Activated CD4-positive, alpha-beta T cell treated with anti-CD3 and anti-CD28 coated beads, Interleukin-2, amount 10 ng/mL, durations not matched to agents 7 days and 5 days (primary cell): Measurements from ENCODE around the gene NEK5. TPM values are rescaled to one million over a fixed set of nuclear protein-coding genes. Genes with fewer than 3 reads are reported as not detected.
A peak's percentile ranks its signal among the peaks of the same experiment; 100 is the strongest.

Experiments used
- CTCF ChIA-PET: fragments of 350-600 bp; sonication (Branson Sonifier 250); formaldehyde crosslinking; loops from one replicate; lab custom pipeline; 2021; ENCODE audit warnings: antibody characterized with exemption; lab: Charles Lee
- POLR2A ChIA-PET: fragments of 350-600 bp; sonication (Branson Sonifier 250); formaldehyde crosslinking; loops from one replicate; lab custom pipeline; 2021; ENCODE audit warnings: antibody characterized with exemption; lab: Charles Lee
- DNase-seq: peaks from one replicate; pipeline ENCODE4 v3.0.0-alpha.2; 2020
- H3K27ac Mint-ChIP-seq: one replicate; pipeline ENCODE4 v1.8.0; 2021; ENCODE audit warnings: mild to moderate bottlenecking, moderate library complexity, mixed read lengths
- H3K27me3 Mint-ChIP-seq: one replicate; pipeline ENCODE4 v1.8.0; 2021; ENCODE audit warnings: mixed read lengths
- H3K36me3 Mint-ChIP-seq: one replicate; pipeline ENCODE4 v1.8.0; 2021; ENCODE audit warnings: low read depth, mixed read lengths
- H3K4me1 Mint-ChIP-seq: one replicate; pipeline ENCODE4 v1.8.0; 2021; ENCODE audit warnings: mixed read lengths
- H3K4me3 Mint-ChIP-seq: one replicate; pipeline ENCODE4 v1.8.0; 2021; ENCODE audit warnings: mild to moderate bottlenecking, moderate library complexity, mixed read lengths
- H3K9me3 Mint-ChIP-seq: one replicate; pipeline ENCODE4 v1.8.0; 2021; ENCODE audit warnings: mixed read lengths
- total RNA-seq, 2 experiments: library from RNA; stranded (reverse); gene quantifications; one replicate each; pipeline ENCODE4 v1.2.3, GENCODE V29; 2021

Gene NEK5
- total RNA-seq, 2 experiments from 2014 or later: not detected

- H3K9me3 Mint-ChIP-seq: no peaks in the 10 kb centered on the region
- no peak overlapping the region for H3K4me3 Mint-ChIP-seq
- H3K4me1 Mint-ChIP-seq: peaks cover 3% of the 10 kb centered on the region
- POLR2A ChIA-PET: no interaction called here
- CTCF ChIA-PET: no interaction called here
- peaks cover 62% of the 10 kb centered on the region for H3K36me3 Mint-ChIP-seq
- H3K27ac Mint-ChIP-seq: no peak overlapping the region
- no peaks in the 10 kb centered on the region for H3K27me3 Mint-ChIP-seq
- DNase-seq: no peak
Measured at GRCh38 chr13:52020191-52020590, 108.7 kb downstream of the NEK5 start.

DNA sequence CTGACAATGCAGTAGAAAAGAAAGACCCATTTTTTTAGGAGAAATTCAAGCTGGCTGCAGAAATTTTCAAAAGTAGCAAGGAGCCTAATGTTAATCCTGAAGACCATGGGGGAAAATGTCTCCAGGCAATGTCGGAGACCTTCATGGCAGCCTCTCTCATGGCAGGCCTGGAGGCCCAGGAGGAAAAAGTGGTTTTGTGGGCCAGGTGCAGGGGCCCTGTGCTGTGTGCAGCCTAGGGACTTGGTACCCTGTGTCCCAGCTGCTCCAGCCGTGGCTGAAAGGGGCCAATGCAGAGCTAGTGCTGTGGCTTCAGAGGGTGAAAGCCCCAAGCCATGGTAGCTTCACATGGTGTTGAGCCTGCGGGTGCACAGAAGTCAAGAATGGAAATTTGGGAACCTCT lies 112.6 kb downstream of the NEK5 start:
- Mint-ChIP-seq H3K4me1 (peaks cover 10% of the 10 kb centered on the region), H3K9me3 (no peaks in the 10 kb centered on the region), H3K4me3 (no peak overlapping the region), H3K27me3 (peaks cover under 1% of the 10 kb centered on the region), H3K36me3 (peaks cover 37% of the 10 kb centered on the region), H3K27ac (no peak overlapping the region)
- CTCF ChIA-PET: interaction anchor here (1.1 kb wide), 1 partner anchor 14 kb away, joined by 3 read pairs; no protein-coding TSS in a partner anchor
- no peak for DNase-seq
- POLR2A ChIA-PET: no interaction called here

DNA sequence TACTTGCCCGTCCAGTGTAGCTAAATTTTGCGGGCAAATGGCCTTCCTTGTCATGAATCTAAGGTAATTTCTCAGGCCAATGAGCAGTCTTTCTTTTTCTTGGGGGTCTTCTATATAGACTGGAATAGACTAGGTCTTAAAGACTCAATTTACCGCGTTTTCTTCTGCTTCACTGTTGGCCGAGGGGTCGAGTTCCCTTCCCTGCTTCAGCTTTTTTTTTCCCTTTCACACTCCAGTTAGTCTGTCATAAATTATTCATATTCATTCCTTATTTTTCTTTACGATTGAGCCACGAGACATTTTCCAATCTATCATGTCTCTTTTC lies 116.4 kb downstream of the NEK5 start:
- Mint-ChIP-seq H3K4me3 (peak overlapping the region; percentile 98), H3K4me1 (peaks cover 14% of the 10 kb centered on the region), H3K27ac (peak overlapping the region; percentile 94), H3K9me3 (no peaks in the 10 kb centered on the region), H3K27me3 (peaks cover 30% of the 10 kb centered on the region), H3K36me3 (peaks cover 11% of the 10 kb centered on the region)
- no peak for DNase-seq
- CTCF ChIA-PET: interaction anchor here (0.7 kb wide), 1 partner anchor 116 kb away, joined by 3 read pairs; no protein-coding TSS in a partner anchor
- POLR2A ChIA-PET: interaction anchor here (0.7 kb wide), 1 partner anchor 30 kb away, joined by 4 read pairs; no protein-coding TSS in a partner anchor

DNA sequence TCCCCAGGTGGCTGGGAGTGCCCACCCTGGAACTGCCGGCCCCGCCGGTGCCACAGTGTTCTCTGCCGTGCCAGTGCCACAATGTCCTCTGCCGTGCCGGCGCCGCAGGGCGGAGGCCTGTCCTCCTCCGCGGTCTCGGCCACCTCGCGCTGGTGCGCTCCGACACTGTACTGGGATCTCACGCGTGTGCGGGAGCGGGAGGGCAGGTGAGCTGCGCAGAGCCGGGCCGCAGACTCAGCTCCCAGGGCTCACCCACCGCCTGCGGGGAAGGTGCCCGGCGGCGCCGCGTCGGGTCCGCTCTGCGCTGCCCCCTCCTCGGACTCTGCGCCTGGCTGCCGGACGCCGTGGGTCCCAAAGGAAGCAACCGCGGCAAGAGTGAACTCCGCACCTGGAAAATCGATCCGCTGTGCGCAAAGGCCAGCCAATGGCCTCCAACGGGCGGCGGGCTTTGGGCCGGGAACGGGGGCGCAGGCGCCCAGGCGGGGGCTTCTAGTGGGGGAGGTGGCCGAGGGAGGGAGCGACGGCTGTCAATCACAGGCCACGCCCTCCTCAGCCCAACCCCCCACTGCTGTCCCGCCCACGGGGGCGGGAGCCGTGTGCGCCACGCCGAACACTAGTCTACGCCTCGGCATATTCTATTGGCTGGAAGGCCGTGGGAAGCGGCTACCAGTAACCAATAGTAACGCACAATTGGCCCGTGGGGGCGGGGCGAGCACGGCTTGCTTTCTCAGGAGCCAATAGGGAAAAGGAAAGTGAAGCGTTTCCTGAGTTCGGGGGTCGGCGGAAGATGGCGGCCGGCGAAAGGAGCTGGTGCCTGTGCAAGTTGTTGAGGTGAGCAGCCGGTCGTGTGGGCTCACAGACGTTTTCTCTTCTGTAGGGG lies 117.0 kb downstream of the NEK5 start, which contains the start of gene ALG11:
Gene ALG11, plus strand, starts transcription at position 767 of the 880 bp plus-strand sequence. Its CDS starts 21 bp downstream, at position 788.
- ChIA-PET CTCF (interaction anchor here (0.7 kb wide), 1 partner anchor 116 kb away, joined by 3 read pairs; no protein-coding TSS in a partner anchor), POLR2A (interaction anchor here (0.7 kb wide), 1 partner anchor 31 kb away, joined by 4 read pairs; no protein-coding TSS in a partner anchor)
- Mint-ChIP-seq H3K4me3 (peak within 1 kb of the TSS; percentile 98), H3K27me3 (peaks cover 32% of the 10 kb centered on the region), H3K9me3 (no peaks in the 10 kb centered on the region), H3K36me3 (peaks cover 11% of the 10 kb centered on the region), H3K4me1 (peaks cover 13% of the 10 kb centered on the region), H3K27ac (peak within 1 kb of the TSS; percentile 94)
- DNase-seq: peak; percentile 100

GRCh38 chr13:52010890-52011631 lies 117.8 kb downstream of the NEK5 start, which contains the start of gene ATP7B:
Gene ATP7B (minus strand): TSS chr13:52011450. CDS start chr13:52011337, 113 bp downstream.
- Mint-ChIP-seq H3K9me3 (no peaks in the 10 kb centered on the region), H3K4me3 (peak within 1 kb of the TSS; percentile 98), H3K36me3 (peaks cover 6% of the 10 kb centered on the region), H3K4me1 (peaks cover 13% of the 10 kb centered on the region), H3K27me3 (peaks cover 32% of the 10 kb centered on the region), H3K27ac (peak within 1 kb of the TSS; percentile 94)
- DNase-seq: peak; percentile 22
- CTCF ChIA-PET: no interaction called here
- POLR2A ChIA-PET: no interaction called here

- ChIA-PET CTCF (no interaction called here), POLR2A (no interaction called here)
- Mint-ChIP-seq H3K9me3 (no peaks in the 10 kb centered on the region), H3K27ac (no peak overlapping the region), H3K36me3 (no peaks in the 10 kb centered on the region), H3K4me1 (peaks cover 13% of the 10 kb centered on the region), H3K27me3 (peaks cover 32% of the 10 kb centered on the region), H3K4me3 (no peak overlapping the region)
- no peak for DNase-seq
Measured at GRCh38 chr13:52009946-52010345, 118.9 kb downstream of the NEK5 start.

DNA sequence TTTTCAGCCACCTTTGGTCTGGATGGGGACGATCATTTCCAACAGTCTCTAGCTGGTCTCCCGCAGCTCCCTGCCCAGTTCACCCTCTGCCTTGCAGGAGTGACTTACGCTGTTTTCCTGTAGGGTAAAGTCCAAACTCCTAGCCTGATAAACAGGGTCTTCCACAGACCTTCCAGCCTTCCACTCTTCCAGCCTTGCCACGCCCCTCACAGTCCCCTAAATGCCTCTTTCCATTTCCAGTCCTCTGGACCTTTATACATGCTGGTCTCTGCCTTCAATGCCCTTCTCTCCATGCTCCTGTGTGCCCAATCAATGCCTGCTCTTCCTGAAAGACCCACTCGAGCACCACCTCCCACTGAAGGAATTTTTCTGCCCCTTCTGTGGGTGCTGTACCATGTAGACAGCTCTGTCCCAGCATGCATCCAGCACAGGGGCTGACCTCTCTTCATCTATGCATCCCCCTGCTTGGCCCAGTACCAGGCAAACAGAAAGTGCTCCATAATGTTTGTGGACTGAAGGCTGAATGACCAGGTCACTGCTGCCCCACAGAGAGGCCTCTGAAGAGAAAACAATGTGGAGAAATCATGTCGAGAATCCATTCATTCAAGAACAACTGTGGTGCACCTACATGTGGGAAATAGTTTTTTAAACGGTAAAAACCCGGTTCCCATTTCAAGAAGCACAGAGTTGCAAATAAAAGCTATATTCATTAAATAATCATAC lies 122.2 kb downstream of the NEK5 start:
- POLR2A ChIA-PET: no interaction called here

DNA sequence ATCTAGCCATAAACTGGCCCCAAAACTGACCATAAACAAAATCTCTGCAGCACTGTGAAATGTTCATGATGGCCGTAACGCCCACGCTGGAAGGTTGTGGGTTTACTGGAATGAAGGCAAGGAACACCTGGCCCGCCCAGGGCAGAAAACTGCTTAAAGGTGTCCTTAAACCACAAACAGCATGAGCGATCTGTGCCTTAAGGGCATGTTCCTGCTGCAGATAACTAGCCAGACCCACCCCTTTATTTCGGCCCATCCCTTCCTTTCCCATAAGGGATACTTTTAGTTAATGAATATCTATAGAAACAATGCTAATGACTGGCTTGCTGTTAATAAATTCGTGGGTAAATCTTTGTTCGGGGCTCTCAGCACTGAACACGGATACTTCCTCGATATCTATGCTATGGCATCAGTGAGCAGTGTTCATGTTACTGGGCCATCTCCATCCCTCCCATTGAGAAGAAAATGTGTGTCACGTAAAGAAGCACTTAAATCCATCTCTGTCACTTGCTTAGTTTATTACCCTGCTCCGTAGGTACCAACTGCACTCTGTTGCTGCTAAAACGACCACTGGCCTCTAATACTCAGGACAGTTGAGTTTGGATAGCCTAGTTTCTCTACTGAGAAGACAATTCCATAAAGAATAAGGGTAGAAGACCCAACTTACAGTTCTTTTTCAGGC lies 122.9 kb downstream of the NEK5 start:
- ChIA-PET POLR2A (no interaction called here), CTCF (interaction anchor here (0.6 kb wide), 1 partner anchor 59 kb away, joined by 3 read pairs; no protein-coding TSS in a partner anchor)
- no peaks in the 10 kb centered on the region for H3K36me3 Mint-ChIP-seq

More for the DNA sequence above, 122.2 kb downstream of the NEK5 start:
- no peaks in the 10 kb centered on the region for H3K36me3 Mint-ChIP-seq
- peaks cover 6% of the 10 kb centered on the region for H3K4me1 Mint-ChIP-seq
- no peaks in the 10 kb centered on the region for H3K9me3 Mint-ChIP-seq
- no peak overlapping the region for H3K4me3 Mint-ChIP-seq
- H3K27me3 Mint-ChIP-seq: peaks cover 32% of the 10 kb centered on the region
- no peak for DNase-seq
- no peak overlapping the region for H3K27ac Mint-ChIP-seq
- CTCF ChIA-PET: interaction anchor here (0.6 kb wide), 1 partner anchor 59 kb away, joined by 3 read pairs; no protein-coding TSS in a partner anchor

DNA sequence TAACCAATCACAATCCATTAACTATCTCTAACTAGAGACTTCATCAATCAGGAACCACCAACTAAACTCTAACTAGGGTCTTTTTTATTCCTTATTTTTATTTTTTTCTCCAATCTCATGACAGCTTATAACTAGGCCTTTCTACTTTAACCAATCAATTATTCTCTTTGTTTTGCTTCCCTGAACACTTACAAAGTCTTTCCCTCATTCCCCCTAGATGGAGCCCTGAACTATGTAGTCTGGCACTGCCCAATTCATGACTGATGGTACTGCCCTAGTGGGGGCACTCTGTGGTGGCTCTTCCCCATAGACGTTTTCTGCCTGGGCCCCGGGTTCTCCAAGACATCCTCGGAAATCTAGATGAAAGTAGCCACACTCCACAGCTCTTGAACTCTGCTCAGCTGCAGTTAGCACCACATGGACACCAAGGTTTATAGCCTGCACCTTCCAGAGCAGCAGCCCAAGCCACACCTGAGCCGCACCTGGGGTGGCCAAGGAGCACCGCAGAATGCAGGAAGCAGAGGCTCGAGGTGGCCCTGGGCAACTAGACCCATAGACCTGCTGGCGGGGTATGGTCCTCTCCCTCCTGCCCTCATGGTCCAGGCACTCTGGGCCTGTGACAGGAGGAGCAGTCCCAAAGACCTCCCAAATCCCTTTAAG lies 124.2 kb downstream of the NEK5 start:
- no peaks in the 10 kb centered on the region for H3K9me3 Mint-ChIP-seq
- ChIA-PET CTCF (interaction anchor here (0.6 to 1.0 kb wide), 2 partner anchors 123 to 424 kb away, joined by 3 read pairs; no protein-coding TSS in a partner anchor), POLR2A (no interaction called here)
- H3K27ac Mint-ChIP-seq: no peak overlapping the region
- no peaks in the 10 kb centered on the region for H3K4me1 Mint-ChIP-seq
- DNase-seq: no peak
- H3K36me3 Mint-ChIP-seq: no peaks in the 10 kb centered on the region
- H3K27me3 Mint-ChIP-seq: peaks cover 19% of the 10 kb centered on the region
- H3K4me3 Mint-ChIP-seq: no peak overlapping the region

More for the DNA sequence above, 122.9 kb downstream of the NEK5 start:
- Mint-ChIP-seq H3K27me3 (peaks cover 29% of the 10 kb centered on the region), H3K9me3 (no peaks in the 10 kb centered on the region), H3K4me1 (peaks cover 3% of the 10 kb centered on the region), H3K4me3 (no peak overlapping the region), H3K27ac (no peak overlapping the region)
- no peak for DNase-seq

- H3K9me3 Mint-ChIP-seq: no peaks in the 10 kb centered on the region
- peaks cover 10% of the 10 kb centered on the region for H3K27me3 Mint-ChIP-seq
- H3K36me3 Mint-ChIP-seq: no peaks in the 10 kb centered on the region
- ChIA-PET CTCF (interaction anchor here (1.1 kb wide), 1 partner anchor 69 kb away, joined by 3 read pairs; no protein-coding TSS in a partner anchor), POLR2A (no interaction called here)
- DNase-seq: no peak
- H3K4me1 Mint-ChIP-seq: no peaks in the 10 kb centered on the region
- H3K27ac Mint-ChIP-seq: no peak overlapping the region
- H3K4me3 Mint-ChIP-seq: no peak overlapping the region
Measured at GRCh38 chr13:52003541-52003940, 125.3 kb downstream of the NEK5 start.

DNA sequence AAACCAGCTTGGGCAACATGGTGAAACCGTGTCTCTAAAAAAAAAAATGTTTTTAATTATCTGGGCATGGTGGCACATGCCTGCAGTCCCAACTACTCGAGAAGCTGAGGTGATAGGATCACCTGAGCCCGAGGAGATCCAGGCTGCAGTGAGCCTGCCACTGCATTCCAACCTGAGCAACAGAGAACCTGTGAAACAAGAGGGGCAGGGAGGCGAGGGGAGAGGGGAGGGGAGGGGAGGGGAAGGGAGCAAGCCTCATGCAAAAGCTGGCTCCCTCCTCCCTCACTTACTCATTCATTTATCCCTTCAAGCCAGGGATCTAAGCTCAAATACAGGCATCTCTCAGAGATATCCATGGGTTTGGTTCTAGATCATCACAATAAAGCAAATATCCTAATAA lies 126.5 kb downstream of the NEK5 start:
- no peak for DNase-seq
- Mint-ChIP-seq H3K27me3 (peaks cover 5% of the 10 kb centered on the region), H3K27ac (no peak overlapping the region), H3K4me1 (no peaks in the 10 kb centered on the region), H3K36me3 (no peaks in the 10 kb centered on the region), H3K4me3 (no peak overlapping the region), H3K9me3 (no peaks in the 10 kb centered on the region)
- CTCF ChIA-PET: no interaction called here
- POLR2A ChIA-PET: no interaction called here
